ENCODE measurements around the gene SHFL.

SHFL gene

DNA sequence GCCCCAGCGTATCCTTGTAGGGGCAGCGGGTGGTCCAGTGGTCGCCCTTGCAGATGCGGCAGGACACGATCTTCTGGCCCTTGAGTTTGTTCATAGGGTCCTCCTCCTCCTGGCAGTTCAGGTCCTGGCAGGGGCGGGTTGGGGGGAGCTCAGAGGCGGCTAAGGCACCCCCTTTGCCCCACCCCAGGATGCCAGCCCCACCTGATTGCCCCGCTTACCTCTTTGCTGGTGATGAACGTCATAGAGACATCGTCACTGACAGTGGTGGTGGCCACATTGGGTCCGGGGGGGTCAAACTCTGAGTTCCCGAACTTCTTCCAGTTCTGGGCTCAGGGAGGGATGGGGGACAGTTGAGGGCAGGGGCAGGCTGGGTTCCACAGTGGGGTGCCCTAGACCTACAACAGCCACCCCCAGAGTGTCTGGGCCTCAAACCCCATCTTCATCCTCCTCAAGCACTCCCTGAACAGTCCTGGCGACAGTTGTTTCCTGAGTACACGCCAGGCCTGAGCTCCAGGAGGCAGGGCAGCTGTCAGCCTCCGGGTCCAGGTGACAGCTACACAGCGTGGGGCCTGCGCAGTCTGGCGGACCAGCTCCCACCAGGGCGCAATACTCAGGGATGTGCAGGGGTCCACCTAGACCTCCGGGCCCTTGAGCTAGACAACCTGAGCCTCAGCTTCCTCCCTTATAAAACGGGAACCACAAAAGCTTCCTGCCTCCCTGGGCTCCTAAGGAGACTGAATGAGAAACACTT lies 30.9 kb downstream of the SHFL start:
- H3K4me3 ChIP-seq (replicated peaks; ENCODE audit: low read depth, low read length) = no peak overlapping the region
- TF ChIP-seq, protein P1, sequence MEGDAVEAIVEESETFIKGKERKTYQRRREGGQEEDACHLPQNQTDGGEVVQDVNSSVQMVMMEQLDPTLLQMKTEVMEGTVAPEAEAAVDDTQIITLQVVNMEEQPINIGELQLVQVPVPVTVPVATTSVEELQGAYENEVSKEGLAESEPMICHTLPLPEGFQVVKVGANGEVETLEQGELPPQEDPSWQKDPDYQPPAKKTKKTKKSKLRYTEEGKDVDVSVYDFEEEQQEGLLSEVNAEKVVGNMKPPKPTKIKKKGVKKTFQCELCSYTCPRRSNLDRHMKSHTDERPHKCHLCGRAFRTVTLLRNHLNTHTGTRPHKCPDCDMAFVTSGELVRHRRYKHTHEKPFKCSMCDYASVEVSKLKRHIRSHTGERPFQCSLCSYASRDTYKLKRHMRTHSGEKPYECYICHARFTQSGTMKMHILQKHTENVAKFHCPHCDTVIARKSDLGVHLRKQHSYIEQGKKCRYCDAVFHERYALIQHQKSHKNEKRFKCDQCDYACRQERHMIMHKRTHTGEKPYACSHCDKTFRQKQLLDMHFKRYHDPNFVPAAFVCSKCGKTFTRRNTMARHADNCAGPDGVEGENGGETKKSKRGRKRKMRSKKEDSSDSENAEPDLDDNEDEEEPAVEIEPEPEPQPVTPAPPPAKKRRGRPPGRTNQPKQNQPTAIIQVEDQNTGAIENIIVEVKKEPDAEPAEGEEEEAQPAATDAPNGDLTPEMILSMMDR (IDR thresholded peaks at IDR 0.05; ENCODE audit: low read depth, low read length, missing control alignments) = no peak
- DNase-seq (ENCODE audit: extremely low read depth, low read depth) = no peak

DNA sequence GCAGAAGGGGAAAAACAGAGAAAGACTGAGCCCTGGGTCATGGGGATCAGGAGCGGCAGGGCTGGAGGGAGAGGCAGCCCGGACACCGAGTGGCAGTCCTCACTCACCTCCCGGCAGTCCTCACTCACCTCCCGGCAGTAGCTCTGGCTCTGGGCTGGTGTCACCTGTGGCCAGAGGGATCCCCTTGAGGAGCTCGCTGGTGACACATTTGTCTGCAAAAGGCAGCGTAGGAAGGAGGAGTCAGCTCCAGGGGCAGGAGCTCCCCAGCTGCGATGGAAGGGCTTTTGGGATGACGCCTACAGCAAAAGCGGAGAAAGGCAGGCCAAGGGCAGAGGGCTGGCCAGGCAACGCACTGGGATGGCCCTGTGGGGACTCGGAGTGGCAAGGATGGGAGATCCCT lies 32.8 kb downstream of the SHFL start:
- peak overlapping the region; percentile 75 for H3K4me3 ChIP-seq (replicated peaks; ENCODE audit: low read depth, low read length)
- no peak for DNase-seq (ENCODE audit: extremely low read depth, low read depth)
- TF ChIP-seq, protein P1 (IDR thresholded peaks at IDR 0.05; ENCODE audit: low read depth, low read length, missing control alignments) = no peak

DNA sequence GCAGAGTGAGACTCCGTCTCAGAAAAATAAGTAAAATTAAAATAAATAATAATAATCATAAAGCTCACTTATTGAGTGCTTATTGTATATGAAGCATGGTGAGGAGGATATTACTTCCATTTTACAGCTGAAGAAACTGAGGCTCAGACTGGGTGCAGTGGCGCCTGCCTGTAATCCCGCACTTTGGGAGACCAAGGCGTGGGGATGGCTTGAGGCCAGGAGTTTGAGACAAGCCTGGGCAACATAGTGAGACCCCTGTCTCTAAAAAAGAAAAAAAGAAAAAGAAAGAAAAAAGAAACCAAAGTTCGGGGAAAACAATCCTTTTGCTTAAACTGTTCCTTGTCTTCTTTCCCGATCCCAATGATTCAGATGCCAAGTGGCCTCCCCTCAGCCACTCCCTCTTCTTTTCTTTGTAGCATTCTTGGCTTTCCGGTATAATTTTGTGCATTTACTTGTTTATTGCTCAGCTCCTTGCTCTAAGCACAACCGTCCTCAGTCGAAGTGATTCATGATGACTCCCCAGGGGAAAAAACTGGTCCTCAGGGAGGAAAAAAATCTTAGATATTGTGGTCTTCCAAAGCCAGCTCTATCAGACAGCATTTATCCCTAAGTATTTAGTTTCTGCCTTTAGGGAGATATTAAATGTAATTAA lies 34.5 kb downstream of the SHFL start:
- DNase-seq (ENCODE audit: extremely low read depth, low read depth) = no peak
- H3K4me3 ChIP-seq (replicated peaks; ENCODE audit: low read depth, low read length) = no peak overlapping the region
- TF ChIP-seq, protein P1 (IDR thresholded peaks at IDR 0.05; ENCODE audit: low read depth, low read length, missing control alignments) = no peak

DNA sequence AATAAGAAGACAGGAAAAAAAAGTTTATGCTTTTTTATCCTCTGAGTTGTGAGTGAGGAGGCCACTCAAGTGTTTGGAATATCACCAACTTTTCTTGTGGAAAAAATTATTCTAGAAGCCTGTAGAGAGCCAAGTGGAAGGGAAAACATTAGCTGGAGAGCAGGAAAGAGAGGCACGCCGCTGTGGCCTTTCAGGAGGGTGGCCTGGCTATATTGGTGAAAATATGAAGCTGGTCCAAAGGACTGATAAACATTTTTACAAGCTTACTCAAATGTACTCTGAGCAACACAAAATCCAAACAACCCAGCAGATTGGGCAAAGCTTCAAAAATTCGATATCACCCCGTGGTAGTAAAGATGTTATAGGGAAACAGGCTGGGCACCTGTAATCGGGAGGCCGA lies 35.9 kb downstream of the SHFL start:
- no peak for DNase-seq (ENCODE audit: extremely low read depth, low read depth)

DNA sequence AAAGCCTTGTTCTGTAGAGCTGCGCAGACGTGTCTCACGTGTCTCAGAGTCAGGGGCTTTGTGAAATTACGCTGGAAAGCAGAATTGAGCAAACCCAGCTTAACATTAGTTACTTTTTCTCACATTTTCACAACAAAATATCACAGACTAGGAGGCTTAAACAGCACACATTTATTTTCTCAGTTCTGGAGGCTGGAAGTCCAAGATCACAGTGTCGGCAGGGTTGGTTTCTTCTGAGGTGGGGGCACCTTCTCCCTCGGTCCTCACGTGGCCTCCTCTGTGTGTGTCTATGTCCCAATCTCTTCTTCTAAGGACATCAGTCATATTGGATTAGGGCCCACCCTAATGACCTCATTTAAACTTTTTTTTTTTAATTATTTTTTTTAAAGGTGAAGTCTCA lies 38.3 kb downstream of the SHFL start:
- TF ChIP-seq, protein P1 (IDR thresholded peaks at IDR 0.05; ENCODE audit: low read depth, low read length, missing control alignments) = no peak
- no peak for DNase-seq (ENCODE audit: extremely low read depth, low read depth)
- H3K4me3 ChIP-seq (replicated peaks; ENCODE audit: low read depth, low read length) = no peak overlapping the region

More for the DNA sequence above, 35.9 kb downstream of the SHFL start:
- TF ChIP-seq, protein P1 (IDR thresholded peaks at IDR 0.05; ENCODE audit: low read depth, low read length, missing control alignments) = no peak
- no peak overlapping the region for H3K4me3 ChIP-seq (replicated peaks; ENCODE audit: low read depth, low read length)

DNA sequence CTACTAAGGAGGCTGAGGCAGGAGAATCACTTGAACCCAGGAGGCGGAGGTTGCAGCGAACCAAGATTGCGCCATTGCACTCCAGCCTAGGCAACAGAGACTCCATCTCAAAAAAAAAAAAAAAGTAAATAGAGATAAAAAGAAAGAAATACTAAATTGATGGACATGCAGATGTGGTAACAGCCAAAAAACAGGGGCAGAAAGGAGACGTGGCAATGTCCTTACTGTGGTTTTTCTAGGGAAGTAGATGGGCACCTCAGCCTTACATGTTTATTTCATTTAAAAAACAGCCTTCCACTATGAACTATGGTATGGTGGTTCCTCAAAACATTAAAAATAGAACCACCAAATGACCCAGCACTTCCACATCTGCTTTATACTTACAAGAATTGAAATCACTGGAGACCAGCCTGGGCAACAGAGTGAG lies 40.1 kb downstream of the SHFL start:
- H3K4me3 ChIP-seq (replicated peaks; ENCODE audit: low read depth, low read length) = no peak overlapping the region
- TF ChIP-seq, protein P1 (IDR thresholded peaks at IDR 0.05; ENCODE audit: low read depth, low read length, missing control alignments) = no peak
- no peak for DNase-seq (ENCODE audit: extremely low read depth, low read depth)
